Colonic mucosa (tissue), 4 donors: Measurements from ENCODE around the gene DMRT2. TPM values are rescaled to one million over a fixed set of nuclear protein-coding genes. Genes with fewer than 3 reads are reported as not detected.

Source experiments
- DNase-seq: peaks from one replicate; pipeline ENCODE4 v3.0.0-alpha.2; 2020
- H3K27ac ChIP-seq: fragments of 200-600 bp; one replicate; pipeline ENCODE4 v1.8.0; 2021
- H3K27me3 ChIP-seq: fragments of 200-600 bp; one replicate; pipeline ENCODE4 v1.8.0; 2021
- H3K36me3 ChIP-seq: fragments of 200-600 bp; one replicate; pipeline ENCODE4 v1.8.0; 2021
- H3K4me1 ChIP-seq: fragments of 200-600 bp; one replicate; pipeline ENCODE4 v1.8.0; 2021; ENCODE audit warnings: mild to moderate bottlenecking
- H3K4me3 ChIP-seq: fragments of 200-600 bp; one replicate; pipeline ENCODE4 v1.8.0; 2021
- H3K9ac ChIP-seq, 2 donors: one replicate each; pipeline ENCODE4 v1.7.0; 2013; ENCODE audit warnings: control low read depth in 2 of 2, low read depth in 2 of 2, low read length in 2 of 2
- H3K9me3 ChIP-seq: fragments of 200-600 bp; one replicate; pipeline ENCODE4 v1.8.0; 2021
- intact Hi-C: fragments of 100-400 bp; cut with DNase I; formaldehyde crosslinking; loops from one replicate; pipeline ENCODE4 v1.14.1; 2022
- total RNA-seq, 2 donors: library from RNA; stranded (reverse); fragmentation: NEBNext Ultra II Directional in 1 of 2; extraction: Animal tissue kit (Norgen Biotek cat#: 25700) in 1 of 2; gene quantifications; one replicate each; pipeline ENCODE4 v1.2.1, GENCODE V29; 2021
- TF ChIP-seq, protein P1 (sequence below): fragments of 200-600 bp; IDR thresholded peaks from one replicate; pipeline ENCODE4 v1.8.0; 2022; ENCODE audit warnings: antibody characterized with exemption, mild to moderate bottlenecking
- donor health status: healthy.
- donor health status: DM: no; HTN: no; CAD: no.
- donor health status: DM: no; HTN: no; CAD: no.

Gene DMRT2
- total RNA-seq, 2 donors from 2014 or later: 8.7 to 15.9 TPM

DNA sequence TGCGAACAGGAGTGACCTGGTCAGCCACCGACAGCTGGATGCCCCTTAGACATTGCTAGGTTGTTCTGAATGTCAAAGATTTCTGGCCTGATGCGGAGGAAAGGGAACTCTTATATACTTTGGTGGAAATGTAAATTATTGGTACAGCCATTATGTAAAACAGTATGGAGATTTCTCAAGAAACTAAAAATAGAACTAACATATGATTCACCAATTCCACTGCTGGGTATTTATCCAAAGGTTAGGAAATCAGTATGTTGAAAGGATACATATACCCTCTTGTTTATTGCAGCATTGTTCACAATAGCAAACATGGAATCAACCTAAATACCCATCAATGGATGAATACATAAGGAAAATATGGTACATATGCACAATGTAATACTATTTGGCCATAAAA lies 41.9 kb upstream of the DMRT2 start:
- intact Hi-C loops: loop anchor here (5.0 kb wide), 1 partner anchor 116 kb away; no protein-coding TSS in a partner anchor
- Histone ChIP-seq H3K36me3 (no peaks in the 10 kb centered on the region), H3K9me3 (no peaks in the 10 kb centered on the region), H3K9ac (no peak overlapping the region), H3K4me3 (no peak overlapping the region), H3K4me1 (no peaks in the 10 kb centered on the region), H3K27me3 (no peaks in the 10 kb centered on the region), H3K27ac (no peak overlapping the region)
- DNase-seq: no peak
- TF ChIP-seq, protein P1, sequence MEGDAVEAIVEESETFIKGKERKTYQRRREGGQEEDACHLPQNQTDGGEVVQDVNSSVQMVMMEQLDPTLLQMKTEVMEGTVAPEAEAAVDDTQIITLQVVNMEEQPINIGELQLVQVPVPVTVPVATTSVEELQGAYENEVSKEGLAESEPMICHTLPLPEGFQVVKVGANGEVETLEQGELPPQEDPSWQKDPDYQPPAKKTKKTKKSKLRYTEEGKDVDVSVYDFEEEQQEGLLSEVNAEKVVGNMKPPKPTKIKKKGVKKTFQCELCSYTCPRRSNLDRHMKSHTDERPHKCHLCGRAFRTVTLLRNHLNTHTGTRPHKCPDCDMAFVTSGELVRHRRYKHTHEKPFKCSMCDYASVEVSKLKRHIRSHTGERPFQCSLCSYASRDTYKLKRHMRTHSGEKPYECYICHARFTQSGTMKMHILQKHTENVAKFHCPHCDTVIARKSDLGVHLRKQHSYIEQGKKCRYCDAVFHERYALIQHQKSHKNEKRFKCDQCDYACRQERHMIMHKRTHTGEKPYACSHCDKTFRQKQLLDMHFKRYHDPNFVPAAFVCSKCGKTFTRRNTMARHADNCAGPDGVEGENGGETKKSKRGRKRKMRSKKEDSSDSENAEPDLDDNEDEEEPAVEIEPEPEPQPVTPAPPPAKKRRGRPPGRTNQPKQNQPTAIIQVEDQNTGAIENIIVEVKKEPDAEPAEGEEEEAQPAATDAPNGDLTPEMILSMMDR: no peak

DNA sequence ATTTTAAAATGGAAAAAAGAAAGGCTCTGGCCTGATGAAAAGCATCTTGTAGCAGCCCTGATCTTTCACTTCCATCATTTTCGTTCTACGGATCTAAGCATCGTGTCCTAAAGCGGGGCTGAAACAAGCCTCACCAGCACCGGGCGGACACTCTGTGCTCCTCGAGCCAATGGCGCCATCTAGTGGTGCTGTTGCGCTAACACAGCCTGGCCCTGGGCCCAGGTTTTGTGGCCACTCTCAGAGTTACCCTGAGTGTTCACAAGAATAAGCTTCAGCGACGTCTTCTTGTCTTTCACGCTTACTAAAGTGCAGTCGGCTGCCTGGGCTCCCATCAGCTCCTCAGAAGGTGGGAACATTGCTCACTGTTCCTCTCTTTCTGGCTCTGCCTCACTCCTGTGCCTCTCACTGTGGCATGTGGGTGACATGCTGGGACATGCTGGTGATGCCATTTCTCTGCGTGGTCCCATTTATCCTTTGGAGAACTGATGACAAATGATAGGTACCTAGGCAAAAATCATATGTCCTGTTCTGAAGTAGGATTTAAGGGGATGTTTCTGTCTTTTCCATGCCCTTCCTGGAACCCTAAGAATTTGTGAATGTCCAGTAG lies 41.0 kb upstream of the DMRT2 start:
- Histone ChIP-seq H3K9me3 (no peaks in the 10 kb centered on the region), H3K9ac (no peak overlapping the region), H3K4me1 (no peaks in the 10 kb centered on the region), H3K36me3 (no peaks in the 10 kb centered on the region), H3K27me3 (no peaks in the 10 kb centered on the region), H3K27ac (no peak overlapping the region), H3K4me3 (no peak overlapping the region)
- TF ChIP-seq, protein P1: peak; percentile 97
- intact Hi-C loops: loop anchor here (5.0 kb wide), 1 partner anchor 117 kb away; no protein-coding TSS in a partner anchor
- DNase-seq: peak; percentile 86

DNA sequence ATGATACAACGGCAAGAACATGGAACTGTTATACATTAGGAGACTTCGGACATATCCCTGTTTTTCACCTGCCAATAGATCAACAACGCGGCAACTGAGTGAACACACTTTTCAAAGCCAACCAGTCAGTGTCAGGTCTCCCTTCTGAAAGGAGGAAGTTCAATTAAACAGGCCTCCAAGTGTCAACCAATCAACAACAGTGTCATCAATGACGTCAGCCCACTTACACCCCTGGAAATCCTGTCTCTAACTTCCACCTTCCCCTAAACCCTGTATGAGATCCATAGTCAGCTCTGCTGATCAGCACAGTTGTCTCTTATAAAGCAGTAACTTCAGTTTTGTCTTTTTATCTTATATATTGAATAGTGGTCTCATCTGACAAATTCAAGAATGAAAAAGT lies 37.1 kb upstream of the DMRT2 start:
- intact Hi-C loops: loop anchor here (10.0 kb wide), 2 partner anchors 398 to 602 kb away; no protein-coding TSS in a partner anchor

DNA sequence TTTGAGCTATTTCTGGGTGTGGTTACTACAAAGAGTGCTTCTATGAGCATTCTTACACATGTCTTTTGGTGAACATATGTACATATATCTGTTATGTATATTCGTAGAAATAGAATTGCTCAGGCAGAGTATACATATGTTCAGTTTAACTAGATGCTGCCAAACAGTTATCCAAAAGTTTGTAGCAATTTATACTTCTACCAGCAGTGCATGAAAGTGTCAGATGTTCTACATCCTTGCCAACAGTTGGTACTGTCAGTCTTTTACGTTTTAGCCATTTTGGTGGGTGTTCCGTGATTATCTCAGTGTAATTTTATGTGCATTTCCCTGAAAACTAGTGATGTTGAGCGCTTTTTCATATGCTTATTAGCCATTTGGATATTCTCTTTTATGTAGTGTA lies 35.9 kb upstream of the DMRT2 start:
- Histone ChIP-seq H3K4me1 (no peaks in the 10 kb centered on the region), H3K9ac (no peak overlapping the region), H3K9me3 (no peaks in the 10 kb centered on the region), H3K4me3 (no peak overlapping the region), H3K27me3 (no peaks in the 10 kb centered on the region), H3K27ac (no peak overlapping the region), H3K36me3 (no peaks in the 10 kb centered on the region)
- TF ChIP-seq, protein P1: no peak
- intact Hi-C loops: loop anchor here (10.0 kb wide), 2 partner anchors 399 to 601 kb away; no protein-coding TSS in a partner anchor
- no peak for DNase-seq

More for the DNA sequence above, 37.1 kb upstream of the DMRT2 start:
- H3K9ac ChIP-seq: no peak overlapping the region
- no peaks in the 10 kb centered on the region for H3K4me1 ChIP-seq
- no peaks in the 10 kb centered on the region for H3K9me3 ChIP-seq
- TF ChIP-seq, protein P1: no peak
- H3K36me3 ChIP-seq: no peaks in the 10 kb centered on the region
- H3K27ac ChIP-seq: no peak overlapping the region
- no peaks in the 10 kb centered on the region for H3K27me3 ChIP-seq
- H3K4me3 ChIP-seq: no peak overlapping the region
- no peak for DNase-seq

DNA sequence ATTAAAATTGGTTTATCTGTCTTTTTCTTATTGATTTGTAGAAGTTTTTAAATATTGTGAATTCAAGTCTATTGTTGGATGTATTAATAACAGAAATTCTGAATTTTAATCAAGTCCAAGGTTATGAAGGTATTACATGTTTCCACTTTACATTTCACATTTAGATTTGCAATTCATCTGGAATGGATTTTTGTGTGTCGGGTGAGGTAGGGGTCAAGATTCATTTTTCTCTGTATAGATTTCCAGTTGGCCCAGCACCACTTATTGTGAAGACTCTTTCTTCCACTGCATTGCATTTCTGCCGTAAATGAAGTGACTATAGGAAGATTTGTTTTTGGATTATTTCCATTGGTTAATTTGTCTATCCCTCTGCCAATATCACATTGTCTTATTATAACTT lies 35.5 kb upstream of the DMRT2 start:
- no peaks in the 10 kb centered on the region for H3K36me3 ChIP-seq
- no peaks in the 10 kb centered on the region for H3K9me3 ChIP-seq
- no peaks in the 10 kb centered on the region for H3K4me1 ChIP-seq
- intact Hi-C loops: loop anchor here (10.0 kb wide), 2 partner anchors 400 to 600 kb away; no protein-coding TSS in a partner anchor
- H3K4me3 ChIP-seq: no peak overlapping the region
- no peak for DNase-seq
- no peak overlapping the region for H3K9ac ChIP-seq
- no peak overlapping the region for H3K27ac ChIP-seq
- no peaks in the 10 kb centered on the region for H3K27me3 ChIP-seq
- TF ChIP-seq, protein P1: no peak
